Measurements from ENCODE around the gene OSBPL9.

The OSBPL9 gene

DNA sequence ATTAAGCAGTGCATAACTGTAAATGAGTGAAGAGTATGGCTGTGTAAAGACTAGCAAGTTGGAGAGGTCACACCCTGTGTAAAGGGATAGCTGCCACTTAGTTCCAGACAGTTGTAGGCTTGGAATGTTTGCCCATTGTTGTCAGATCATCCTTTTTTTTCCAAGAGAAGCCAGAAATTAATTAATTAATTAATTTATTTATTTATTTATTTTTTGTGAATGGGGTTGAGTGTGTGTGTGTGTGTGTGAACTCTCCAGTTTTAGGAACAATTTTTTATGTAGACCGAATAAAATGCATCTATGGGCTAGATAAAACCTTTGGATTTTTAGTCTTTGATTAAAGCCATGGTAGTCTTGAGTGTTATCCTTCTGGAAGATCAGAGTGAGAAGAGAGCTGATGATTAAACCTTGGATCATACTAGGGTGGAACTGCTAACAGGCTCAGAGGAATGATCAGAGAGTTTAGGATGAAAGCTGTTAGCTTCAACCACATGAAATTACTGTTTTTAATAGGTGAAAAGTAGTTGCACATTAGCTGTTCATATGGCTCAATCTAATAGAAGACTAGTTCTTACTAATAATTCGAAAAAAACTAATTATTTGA, 58.4 kb downstream of the OSBPL9 start:
- no peak for DNase-seq
- TF ChIP-seq CTCF (IDR thresholded peaks at IDR 0.05; ENCODE audit: low read depth, low read length), result no peak
- H3K27me3 ChIP-seq, result no peaks in the 10 kb centered on the region
- no peaks in the 10 kb centered on the region for H3K9me3 ChIP-seq
- no peaks in the 10 kb centered on the region for H3K36me3 ChIP-seq
- H3K4me1 ChIP-seq, result no peaks in the 10 kb centered on the region
- H3K4me3 ChIP-seq (ENCODE audit: low read depth, low read length), result no peak overlapping the region

DNA sequence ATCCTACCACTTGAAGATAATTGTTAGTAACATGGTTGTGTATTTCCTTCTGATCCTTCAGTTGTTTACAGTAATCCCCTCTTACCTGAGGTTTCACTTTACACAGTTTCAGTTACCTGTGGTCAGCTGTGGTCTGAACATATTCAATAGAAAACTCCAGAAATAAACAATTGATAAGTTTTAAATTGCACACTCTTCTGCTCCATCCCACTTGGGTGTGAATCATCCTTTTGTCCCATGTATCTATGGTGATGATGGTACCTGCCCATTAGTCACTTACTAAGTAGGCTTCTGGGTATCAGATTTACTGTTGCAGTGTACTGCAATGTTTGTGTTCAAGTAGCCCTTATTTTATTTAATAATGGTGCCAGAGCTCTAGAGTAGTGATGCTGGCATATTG, 62.5 kb downstream of the OSBPL9 start:
- H3K36me3 ChIP-seq, result no peaks in the 10 kb centered on the region
- TF ChIP-seq CTCF (IDR thresholded peaks at IDR 0.05; ENCODE audit: low read depth, low read length), result no peak
- no peak overlapping the region for H3K4me3 ChIP-seq (ENCODE audit: low read depth, low read length)
- no peaks in the 10 kb centered on the region for H3K9me3 ChIP-seq
- H3K27me3 ChIP-seq, result no peaks in the 10 kb centered on the region
- H3K4me1 ChIP-seq, result no peaks in the 10 kb centered on the region
- no peak for DNase-seq

DNA sequence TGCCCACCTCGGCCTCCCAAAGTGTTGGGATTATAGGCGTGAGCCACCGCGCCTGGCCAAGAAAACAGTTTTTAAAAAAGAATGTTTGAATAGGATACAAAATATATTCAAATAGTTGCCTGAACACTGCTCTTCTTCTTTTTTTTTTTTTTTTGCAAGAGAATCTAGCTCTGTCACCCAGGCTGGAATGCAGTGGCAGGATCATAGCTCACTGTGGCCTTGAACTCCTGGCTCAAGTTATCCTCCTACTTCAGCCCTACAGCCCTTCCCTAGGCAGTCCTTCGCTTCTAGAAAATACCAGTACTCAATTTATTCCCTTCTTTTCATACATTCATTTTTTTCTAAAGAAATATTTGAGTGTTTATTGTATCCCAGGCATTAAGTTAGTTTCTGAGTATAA, 67.9 kb downstream of the OSBPL9 start:
- Histone ChIP-seq H3K36me3 (no peaks in the 10 kb centered on the region), H3K27me3 (no peaks in the 10 kb centered on the region), H3K9me3 (no peaks in the 10 kb centered on the region), H3K4me3 (ENCODE audit: low read depth, low read length) (no peak overlapping the region), H3K4me1 (no peaks in the 10 kb centered on the region)
- no peak for TF ChIP-seq CTCF (IDR thresholded peaks at IDR 0.05; ENCODE audit: low read depth, low read length)
- no peak for DNase-seq

DNA sequence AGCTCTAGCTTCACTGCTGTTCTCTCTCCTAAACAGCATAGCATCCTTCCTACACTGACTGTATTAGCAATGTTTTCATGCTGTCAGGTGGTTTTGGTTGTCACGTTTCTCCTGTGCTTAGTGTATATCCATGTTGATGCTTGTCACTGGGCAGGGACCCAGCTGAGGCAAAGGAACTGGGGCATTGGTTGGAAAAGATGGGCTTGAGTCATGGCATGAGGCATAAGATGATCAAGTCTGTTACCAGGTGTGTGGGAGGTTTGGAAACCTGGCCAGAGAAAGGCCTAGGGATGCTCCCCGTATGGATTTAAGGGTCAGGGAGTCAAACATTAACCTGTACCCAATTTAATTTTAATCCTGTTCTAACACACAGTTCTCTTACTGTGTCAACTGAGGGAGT, 69.6 kb downstream of the OSBPL9 start:
- Histone ChIP-seq H3K36me3 (no peaks in the 10 kb centered on the region), H3K27me3 (no peaks in the 10 kb centered on the region), H3K9me3 (no peaks in the 10 kb centered on the region), H3K4me3 (ENCODE audit: low read depth, low read length) (no peak overlapping the region), H3K4me1 (no peaks in the 10 kb centered on the region)
- no peak for DNase-seq
- no peak for TF ChIP-seq CTCF (IDR thresholded peaks at IDR 0.05; ENCODE audit: low read depth, low read length)

DNA sequence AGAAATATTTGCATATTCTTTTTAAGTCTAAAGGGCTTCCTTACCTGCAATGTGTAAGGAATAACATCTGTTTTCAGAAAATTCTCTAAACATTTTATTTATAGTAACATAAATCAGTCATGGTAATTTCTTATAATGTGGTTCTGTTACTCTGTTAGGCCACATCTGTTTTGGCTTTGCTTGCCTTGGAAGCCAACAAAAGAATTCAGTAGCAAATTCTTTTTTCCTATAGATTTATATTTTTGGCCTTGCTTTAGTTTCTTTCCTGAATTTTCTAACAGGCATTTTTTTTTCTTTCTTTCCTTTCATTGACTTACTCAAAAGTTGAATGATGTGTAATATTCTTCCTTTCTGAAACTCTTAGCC, 72.2 kb downstream of the OSBPL9 start:
- Histone ChIP-seq H3K27me3 (no peaks in the 10 kb centered on the region), H3K36me3 (no peaks in the 10 kb centered on the region), H3K4me3 (ENCODE audit: low read depth, low read length) (no peak overlapping the region), H3K9me3 (no peaks in the 10 kb centered on the region), H3K4me1 (no peaks in the 10 kb centered on the region)
- no peak for TF ChIP-seq CTCF (IDR thresholded peaks at IDR 0.05; ENCODE audit: low read depth, low read length)
- DNase-seq, result no peak

- DNase-seq, result no peak
- Histone ChIP-seq H3K9me3 (no peaks in the 10 kb centered on the region), H3K36me3 (no peaks in the 10 kb centered on the region), H3K4me3 (ENCODE audit: low read depth, low read length) (no peak overlapping the region), H3K27me3 (no peaks in the 10 kb centered on the region), H3K4me1 (no peaks in the 10 kb centered on the region)
- no peak for TF ChIP-seq CTCF (IDR thresholded peaks at IDR 0.05; ENCODE audit: low read depth, low read length)
Observed at GRCh38 chr1:51689643-51690042, 72.8 kb downstream of the OSBPL9 start.

Measured in BE2C (cell line).